HG03045 (cell line): Measurements from ENCODE around the gene DRC7.
A peak's percentile ranks its signal among the peaks of the same experiment; 100 is the strongest.
"Not testable (repeated sequence)": the region's sequence is repeated elsewhere in the genome, so short reads cannot be mapped to it uniquely, and the experiment has no call there.

Experiments
- ATAC-seq: cut with Tn5 transposase; IDR thresholded peaks from one replicate; pipeline ENCODE4 v1.9.1; 2021; ENCODE audit warnings: mild to moderate bottlenecking, moderate library complexity; ENCODE audit not compliant: unreplicated experiment

Gene DRC7

DNA sequence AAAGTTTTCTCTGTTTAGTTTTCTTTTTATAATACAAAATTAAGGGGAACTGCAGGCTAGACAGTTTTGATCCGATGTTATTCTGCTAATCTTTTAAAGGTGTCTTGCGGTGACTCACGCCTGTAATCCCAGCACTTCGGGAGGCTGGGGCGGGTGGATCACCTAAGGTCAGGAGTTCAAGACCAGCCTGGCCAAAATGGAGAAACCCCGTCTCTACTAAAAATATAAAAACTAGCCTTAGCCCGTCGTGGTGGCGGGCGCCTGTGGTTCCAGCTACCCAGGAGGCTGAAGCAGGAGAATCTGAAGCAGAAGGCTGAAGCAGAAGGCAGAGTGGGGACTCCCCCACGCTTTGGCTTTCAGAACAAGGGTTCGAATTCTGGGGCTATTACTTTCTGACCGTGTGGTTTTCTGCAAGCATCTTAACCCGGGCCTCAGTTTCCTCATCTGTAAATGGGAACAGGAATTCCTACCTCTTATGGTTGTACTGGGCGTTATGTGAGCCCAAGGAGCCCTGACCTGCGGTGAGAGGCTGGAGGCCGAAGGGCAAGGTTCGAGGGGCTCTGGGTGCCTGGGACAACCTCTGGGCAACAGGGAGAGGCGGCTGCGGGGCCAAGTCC is 39.8 kb downstream of the DRC7 start:
- ATAC-seq, result no peak

GRCh38 chr16:57734925-57735754 is 40.5 kb downstream of the DRC7 start:
- peak; percentile 91 for ATAC-seq

- peak; percentile 30 for ATAC-seq
These were observed 41.3 kb downstream of the DRC7 start, which contains the start of gene KATNB1 for GRCh38 chr16:57735755-57736418. Gene KATNB1, plus strand, starts transcription at chr16:57735770. Its CDS starts 1,474 bp downstream, at chr16:57737244.

DNA sequence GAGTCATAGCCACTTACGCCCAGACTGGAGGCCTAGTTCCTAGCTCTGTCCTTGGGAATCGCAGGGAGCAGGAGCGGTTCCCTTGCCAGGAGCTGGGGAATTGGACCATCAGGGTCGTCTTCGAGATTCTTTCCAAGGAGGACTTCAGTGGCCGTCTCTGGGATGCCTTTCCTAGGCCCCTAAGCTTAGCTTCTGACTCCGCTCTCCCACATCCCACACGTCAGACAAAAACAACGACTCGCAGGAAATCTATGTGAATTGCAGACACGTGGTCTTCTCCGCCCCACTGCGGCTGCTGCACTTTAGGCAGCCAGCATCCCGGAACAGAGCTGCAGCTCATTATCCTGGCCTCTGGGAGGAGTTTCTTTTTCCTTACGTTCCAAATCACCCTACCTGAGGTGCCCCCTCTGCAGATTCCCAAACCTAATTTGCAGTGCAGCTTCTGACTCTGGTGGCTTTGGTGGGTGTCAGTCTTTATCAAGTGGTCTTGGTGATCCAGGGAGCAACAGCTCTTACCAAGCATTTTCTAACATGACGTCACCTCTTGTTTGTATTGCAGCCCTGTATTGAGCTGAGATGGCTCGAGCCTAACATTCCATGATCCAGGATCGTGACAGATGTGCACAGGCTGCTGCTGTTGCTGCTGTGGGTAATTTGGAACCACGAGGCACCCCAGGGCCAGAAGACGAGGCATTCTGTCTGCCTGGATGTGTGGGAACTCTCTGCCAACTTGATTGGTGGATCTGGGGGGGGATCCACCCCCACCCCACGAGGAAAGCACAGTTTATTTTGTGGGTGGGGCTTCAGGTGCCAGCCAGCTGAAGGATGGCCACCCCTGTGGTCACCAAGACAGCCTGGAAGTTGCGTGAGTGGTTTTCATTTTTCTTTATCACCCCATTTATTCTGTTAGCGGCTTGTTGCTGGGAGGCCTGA is 42.1 kb downstream of the DRC7 start:
- ATAC-seq, result no peak

DNA sequence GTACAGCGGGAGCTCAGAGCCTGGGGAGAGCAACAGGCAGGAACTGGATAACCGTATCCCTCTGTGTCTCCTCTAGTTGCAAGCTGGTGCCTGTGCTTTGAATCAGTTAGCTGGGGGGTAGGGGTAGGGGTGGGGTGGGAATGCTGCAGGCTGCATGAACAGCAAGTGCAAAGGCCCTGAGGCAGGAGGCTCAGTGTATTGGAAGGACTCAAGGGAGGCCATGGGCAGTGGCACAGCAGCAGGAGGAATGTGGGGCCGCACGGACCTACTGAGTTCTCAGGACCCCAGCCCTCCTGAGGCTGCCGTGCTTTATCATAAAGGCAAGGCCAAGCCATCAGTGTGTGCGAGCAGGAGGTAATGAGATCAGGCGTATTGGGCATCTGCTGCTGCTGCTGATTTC is 44.2 kb downstream of the DRC7 start:
- no peak for ATAC-seq

GRCh38 chr16:57739756-57740422 is 45.3 kb downstream of the DRC7 start:
- no peak for ATAC-seq

DNA sequence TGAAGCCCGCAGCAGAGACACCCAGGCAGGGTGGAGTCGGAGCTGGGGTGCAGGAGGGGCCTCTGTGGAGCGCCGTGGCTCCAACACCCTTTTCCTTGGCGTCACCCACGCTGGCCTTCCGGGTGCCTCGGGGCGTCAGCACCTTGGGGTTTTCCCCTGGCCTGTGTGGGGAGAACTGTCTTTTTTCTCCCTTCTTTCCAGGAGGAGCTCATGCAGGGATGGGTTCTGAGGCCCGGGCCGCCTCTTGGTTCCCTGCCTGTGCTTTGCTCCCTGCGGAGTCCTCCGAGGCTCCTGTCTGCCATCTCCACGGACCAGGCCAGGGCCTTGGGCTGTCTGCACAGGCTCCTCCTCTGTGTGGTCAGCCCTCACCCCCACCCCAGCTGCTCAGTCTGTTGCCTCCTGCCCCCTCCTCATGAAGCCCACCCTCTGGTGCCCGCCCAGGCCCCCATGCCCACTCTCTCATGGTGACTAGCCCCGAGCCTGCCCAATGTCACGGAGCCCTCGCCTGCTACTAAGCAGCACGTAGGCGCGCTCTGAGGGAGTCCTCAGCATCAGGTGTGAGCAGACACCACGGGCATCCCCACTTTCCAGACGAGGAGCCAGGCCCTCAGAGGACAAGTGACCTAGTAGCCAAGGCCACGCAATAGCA is 45.9 kb downstream of the DRC7 start:
- no peak for ATAC-seq

DNA sequence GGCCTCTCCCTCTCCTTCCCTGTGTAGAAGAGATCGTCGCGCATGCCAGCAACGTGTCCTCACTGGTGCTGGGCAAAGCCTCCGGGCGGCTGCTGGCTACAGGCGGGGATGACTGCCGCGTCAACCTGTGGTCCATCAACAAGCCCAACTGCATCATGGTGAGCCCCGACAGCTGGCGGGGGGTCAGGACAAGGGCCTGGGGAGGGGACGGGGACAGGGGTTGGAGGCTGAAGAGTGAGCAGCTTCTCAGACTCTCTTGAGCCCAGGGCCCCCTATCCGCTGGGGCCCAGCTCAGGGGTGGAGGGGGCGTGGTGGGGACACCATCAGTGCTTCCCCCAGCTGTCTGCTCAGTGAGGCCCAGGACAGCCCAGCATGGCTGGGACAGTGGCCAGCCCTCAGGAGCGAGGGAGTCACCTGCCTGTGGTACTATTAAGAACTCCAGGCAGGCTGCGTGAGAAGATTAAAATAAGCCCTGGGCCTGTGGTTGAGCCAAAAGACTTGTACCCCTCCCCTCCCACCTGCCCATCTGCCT is 47.1 kb downstream of the DRC7 start:
- no peak for ATAC-seq

DNA sequence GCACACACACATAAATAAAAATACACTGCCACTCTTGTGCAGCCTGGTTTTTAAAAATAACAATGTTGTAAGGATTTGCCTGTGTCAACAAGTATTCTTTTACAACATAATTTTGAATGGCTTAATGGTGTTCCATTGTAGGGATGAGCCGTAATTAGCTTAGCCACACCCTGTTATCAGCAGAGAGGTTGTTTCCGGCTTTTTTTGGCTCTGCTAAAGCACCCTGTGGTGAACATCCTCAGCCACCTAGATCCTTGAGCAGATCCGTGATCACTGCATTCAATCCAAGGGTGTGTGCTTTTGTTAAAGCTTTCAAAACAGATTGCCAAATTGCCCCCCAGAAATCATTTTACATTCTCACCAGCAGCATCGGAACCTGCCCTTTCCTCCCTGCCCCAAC is 47.9 kb downstream of the DRC7 start:
- ATAC-seq, result no peak

- ATAC-seq, result no peak
These were observed 48.9 kb downstream of the DRC7 start for GRCh38 chr16:57743458-57743857.

- no peak for ATAC-seq
These were observed 49.5 kb downstream of the DRC7 start for GRCh38 chr16:57743886-57744641.

GRCh38 chr16:57744642-57744903 is 50.0 kb downstream of the DRC7 start:
- ATAC-seq, result no peak

- ATAC-seq, result no peak
These were observed 51.2 kb downstream of the DRC7 start for GRCh38 chr16:57745768-57746167.

DNA sequence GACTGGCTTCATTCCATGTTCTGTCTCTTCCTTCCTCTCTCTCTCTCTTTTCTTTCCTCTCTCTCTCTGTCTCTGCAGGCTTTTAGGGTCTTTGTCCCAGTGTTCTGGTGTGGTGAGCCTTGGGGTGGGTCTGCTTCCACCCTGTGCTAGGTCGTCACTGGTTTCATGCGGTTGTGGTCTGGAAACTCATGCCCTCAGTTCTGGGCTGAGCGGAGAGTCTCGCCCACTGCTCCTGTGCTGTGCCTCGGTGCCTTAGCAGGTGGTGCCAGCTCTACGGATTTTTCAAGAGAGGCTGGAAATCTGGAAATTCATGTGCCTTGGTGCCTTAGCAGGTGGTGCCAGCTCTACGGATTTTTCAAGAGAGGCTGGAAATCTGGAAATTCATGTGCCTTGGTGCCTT is 51.7 kb downstream of the DRC7 start:
- not testable (repeated sequence) for ATAC-seq

DNA sequence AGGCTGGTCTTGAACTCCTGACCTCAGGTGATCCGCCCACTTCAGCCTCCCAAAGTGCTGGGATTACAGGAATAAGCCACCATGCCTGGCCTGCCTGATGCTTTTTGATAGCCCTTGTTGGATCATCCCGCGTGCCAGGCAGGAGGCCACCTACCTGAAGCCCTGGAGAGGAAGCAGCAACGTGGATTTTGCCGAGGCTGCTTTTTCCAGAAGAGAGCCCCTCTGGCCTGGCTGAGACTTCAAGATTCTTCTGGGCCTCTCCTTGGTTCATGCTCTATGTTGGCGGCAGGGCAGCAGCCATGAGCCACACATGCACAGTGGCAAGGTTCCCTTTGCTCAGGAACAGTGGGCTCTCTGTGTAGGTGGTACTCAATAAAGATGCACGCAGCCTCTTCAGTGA is 52.5 kb downstream of the DRC7 start:
- no peak for ATAC-seq

DNA sequence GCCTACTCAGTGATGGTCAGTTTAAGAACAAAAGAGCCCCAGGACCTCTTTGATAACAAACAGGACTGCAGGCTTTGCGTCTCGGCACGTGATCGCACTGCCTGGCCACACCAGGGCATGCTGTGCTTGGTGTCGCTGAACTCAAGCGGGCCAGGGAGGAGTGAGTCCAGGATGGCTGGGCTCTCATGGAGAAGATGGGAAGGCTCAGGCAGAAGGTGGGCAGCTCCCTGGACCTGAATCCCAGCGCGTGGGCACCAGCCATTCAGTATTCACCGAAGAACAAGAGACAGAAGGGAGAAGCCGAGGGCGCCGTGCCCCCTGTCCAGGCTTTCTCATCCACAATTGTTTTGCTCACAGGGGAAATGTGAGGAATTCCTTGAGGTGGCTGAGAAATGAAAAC is 52.9 kb downstream of the DRC7 start:
- ATAC-seq, result no peak

GRCh38 chr16:57747996-57748395 is 53.4 kb downstream of the DRC7 start:
- no peak for ATAC-seq

DNA sequence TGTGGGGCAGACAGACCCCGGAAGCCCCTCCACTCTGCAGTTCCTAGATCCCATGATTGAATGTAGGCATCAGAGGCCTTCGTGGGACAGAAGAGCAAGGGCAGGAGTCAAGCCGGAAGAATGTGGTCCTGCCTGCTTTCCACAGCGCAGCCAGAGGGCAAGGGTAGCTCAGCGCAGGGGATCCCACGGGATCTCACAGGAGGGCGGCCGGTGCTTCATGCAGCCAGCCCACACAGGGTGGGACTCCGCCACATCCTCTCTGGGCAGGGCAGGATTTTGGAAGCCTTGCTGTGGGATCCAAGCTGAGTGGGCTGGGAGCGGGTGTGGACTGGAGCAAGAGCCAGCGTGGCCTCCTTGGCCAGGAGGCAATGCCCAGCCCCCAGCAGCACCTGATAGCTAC is 54.0 kb downstream of the DRC7 start:
- ATAC-seq, result no peak

DNA sequence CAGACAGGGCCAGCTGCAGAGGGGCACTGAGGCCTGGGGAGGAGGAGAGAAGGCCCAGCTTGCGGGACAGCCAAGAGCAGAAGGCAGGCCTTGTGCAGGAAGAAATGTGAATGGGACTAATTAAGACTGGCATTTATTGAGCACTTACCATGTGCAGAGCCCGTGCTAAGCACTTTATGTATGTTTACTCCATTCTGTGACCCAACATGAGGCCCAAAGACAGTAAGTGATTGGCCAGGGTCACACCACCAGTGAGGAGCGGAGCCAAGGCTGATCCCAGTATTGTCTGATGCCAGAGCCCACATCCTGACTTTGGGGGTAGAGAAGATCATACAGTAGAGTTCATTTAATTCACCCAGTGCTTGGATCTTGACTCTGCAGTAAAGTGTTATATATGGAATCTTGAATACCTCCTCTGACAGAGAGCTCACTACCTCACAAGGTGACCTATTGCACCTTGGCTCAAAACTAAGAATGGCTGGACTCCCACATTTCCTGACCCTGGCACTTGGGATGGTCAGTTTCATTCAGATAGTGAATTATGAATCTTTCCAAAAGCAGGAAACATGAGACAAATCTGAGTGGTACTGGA is 54.6 kb downstream of the DRC7 start:
- no peak for ATAC-seq
